ENCODE data around the gene NPBWR2. TPM values are rescaled to one million over a fixed set of nuclear protein-coding genes. Genes with fewer than 3 reads are reported as not detected.

Gene NPBWR2
- total and polyA plus RNA-seq, 9 donors: not detected

DNA sequence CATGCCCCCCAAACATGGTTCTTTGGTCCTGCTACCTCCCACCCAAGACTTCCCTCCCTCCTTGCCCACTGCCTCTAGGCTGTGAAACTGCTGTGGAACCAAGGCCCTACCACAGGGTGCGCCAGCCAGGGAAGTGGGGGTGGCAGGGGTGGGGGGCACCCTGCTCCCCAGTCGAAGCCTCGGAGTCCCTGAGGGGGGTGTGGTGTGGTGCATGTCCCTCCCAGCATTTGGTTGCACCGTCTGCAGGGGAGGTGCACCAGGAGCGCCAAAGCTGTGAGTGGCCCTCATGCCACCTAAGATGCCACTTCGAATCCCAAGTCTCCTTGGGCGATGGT is 29.9 kb downstream of the NPBWR2 start:
- intact Hi-C loops (cut with DNase I): no loop called here
- H3K27ac ChIP-seq: no peak overlapping the region
- no peak overlapping the region for H3K4me3 ChIP-seq

GRCh38 chr20:64077094-64077493 is 30.3 kb downstream of the NPBWR2 start:
- 75 to 94% (median 89%) methylated on average over 5 to 8 of the region's 8 CpGs for WGBS, 3 donors
- intact Hi-C loops (cut with DNase I): no loop called here
- H3K27ac ChIP-seq: no peak overlapping the region

More for the DNA sequence above, 29.9 kb downstream of the NPBWR2 start:
- no peaks in the 10 kb centered on the region for H3K9me3 ChIP-seq
- no peaks in the 10 kb centered on the region for H3K4me1 ChIP-seq (ENCODE audit: insufficient read depth)
- H3K27me3 ChIP-seq: no peaks in the 10 kb centered on the region
- DNase-seq: no peak
- no peaks in the 10 kb centered on the region for H3K36me3 ChIP-seq
- 71 to 88% (median 78%) methylated on average over 7 of the region's 7 CpGs for WGBS, 3 donors
- TF ChIP-seq EP300 (IDR thresholded peaks at IDR 0.05) (no peak), CTCF (IDR thresholded peaks at IDR 0.05) (no peak)

GRCh38 chr20:64076061-64076997 is 31.0 kb downstream of the NPBWR2 start:
- 94 to 95% (median 94%) methylated on average over 19 to 22 of the region's 22 CpGs for WGBS, 3 donors
- intact Hi-C loops (cut with DNase I): no loop called here
- H3K4me1 ChIP-seq (ENCODE audit: insufficient read depth): no peaks in the 10 kb centered on the region
- no peaks in the 10 kb centered on the region for H3K27me3 ChIP-seq
- no peak for TF ChIP-seq EP300 (IDR thresholded peaks at IDR 0.05)
- no peak for TF ChIP-seq CTCF (IDR thresholded peaks at IDR 0.05)
- no peak for TF ChIP-seq POLR2A (IDR thresholded peaks at IDR 0.05)
- no peaks in the 10 kb centered on the region for H3K36me3 ChIP-seq
- H3K4me3 ChIP-seq: no peak overlapping the region
- no peaks in the 10 kb centered on the region for H3K9me3 ChIP-seq
- DNase-seq: no peak
- H3K27ac ChIP-seq: no peak overlapping the region

More at GRCh38 chr20:64077094-64077493, 30.3 kb downstream of the NPBWR2 start:
- Histone ChIP-seq H3K4me3 (no peak overlapping the region), H3K4me1 (ENCODE audit: insufficient read depth) (no peaks in the 10 kb centered on the region), H3K9me3 (no peaks in the 10 kb centered on the region), H3K27me3 (no peaks in the 10 kb centered on the region), H3K36me3 (no peaks in the 10 kb centered on the region)
- TF ChIP-seq CTCF (IDR thresholded peaks at IDR 0.05) (no peak), POLR2A (IDR thresholded peaks at IDR 0.05) (no peak), EP300 (IDR thresholded peaks at IDR 0.05) (no peak)
- DNase-seq: no peak

DNA sequence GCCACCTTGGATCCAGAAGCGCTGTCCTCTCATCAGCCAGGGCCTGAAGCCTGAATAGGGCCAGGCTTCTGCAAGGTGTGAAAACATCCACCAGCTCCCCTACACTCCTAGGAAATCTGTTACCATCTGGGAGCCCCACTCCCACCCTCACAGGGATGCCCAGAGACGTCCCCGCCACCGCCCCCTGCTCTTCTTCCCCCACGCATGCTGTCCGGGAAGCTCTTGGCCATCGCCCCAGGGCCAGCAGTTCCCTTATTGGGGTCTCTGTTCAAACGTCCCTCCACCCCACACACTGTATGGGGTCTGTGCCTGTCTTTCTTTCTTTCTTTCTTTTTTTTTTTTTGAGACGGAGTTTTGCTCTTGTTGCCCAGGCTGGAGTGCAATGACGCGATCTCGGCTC is 31.8 kb downstream of the NPBWR2 start:
- Histone ChIP-seq H3K36me3 (no peaks in the 10 kb centered on the region), H3K4me3 (no peak overlapping the region), H3K9me3 (no peaks in the 10 kb centered on the region), H3K27me3 (no peaks in the 10 kb centered on the region), H3K4me1 (ENCODE audit: insufficient read depth) (no peaks in the 10 kb centered on the region), H3K27ac (no peak overlapping the region)
- TF ChIP-seq POLR2A (IDR thresholded peaks at IDR 0.05): no peak
- no peak for TF ChIP-seq EP300 (IDR thresholded peaks at IDR 0.05)
- no peak for TF ChIP-seq CTCF (IDR thresholded peaks at IDR 0.05)
- 86 to 88% (median 87%) methylated on average over 12 of the region's 12 CpGs for WGBS, 3 donors
- intact Hi-C loops (cut with DNase I): no loop called here
- no peak for DNase-seq
